Chondrocyte (in vitro differentiated cells): Measurements from ENCODE around the gene DDR2. TPM values are rescaled to one million over a fixed set of nuclear protein-coding genes. Genes with fewer than 3 reads are reported as not detected.
A peak's percentile ranks its signal among the peaks of the same experiment; 100 is the strongest.

ENCODE experiments used
- DNase-seq: peaks from one replicate; pipeline ENCODE4 v3.0.0; 2021; ENCODE audit warnings: mixed read lengths, low spot score
- H3K27ac Mint-ChIP-seq: one replicate; pipeline ENCODE4 v1.8.0; 2021; ENCODE audit warnings: mild to moderate bottlenecking, moderate library complexity, mixed read lengths; ENCODE audit not compliant: unreplicated experiment
- H3K27me3 Mint-ChIP-seq: 2 replicates; pipeline ENCODE4 v1.8.0; 2021; ENCODE audit warnings: low read depth, mixed read lengths
- H3K36me3 Mint-ChIP-seq: 2 replicates; pipeline ENCODE4 v1.8.0; 2021; ENCODE audit warnings: low read depth, mixed read lengths
- H3K4me1 Mint-ChIP-seq: 2 replicates; pipeline ENCODE4 v1.8.0; 2021; ENCODE audit warnings: low read depth, mild to moderate bottlenecking, mixed read lengths
- H3K4me3 Mint-ChIP-seq: one replicate; pipeline ENCODE4 v1.8.0; 2021; ENCODE audit warnings: mild to moderate bottlenecking, moderate library complexity, mixed read lengths; ENCODE audit not compliant: unreplicated experiment
- H3K9me3 Mint-ChIP-seq: 2 replicates; pipeline ENCODE4 v1.8.0; 2021; ENCODE audit warnings: low read depth, mixed read lengths
- total RNA-seq: library from RNA; stranded (reverse); gene quantifications from 3 replicates; pipeline ENCODE4 v1.2.1, GENCODE V29; 2021
- TF ChIP-seq, protein P1 (sequence below): fragments of 200-600 bp; sonication (generic); IDR thresholded peaks from 2 replicates; pipeline ENCODE4 v1.5.0; 2021; ENCODE audit warnings: antibody characterized with exemption, mild to moderate bottlenecking, moderate library complexity

DDR2 gene
- total RNA-seq, 1 donor from 2014 or later = 182 TPM

DNA sequence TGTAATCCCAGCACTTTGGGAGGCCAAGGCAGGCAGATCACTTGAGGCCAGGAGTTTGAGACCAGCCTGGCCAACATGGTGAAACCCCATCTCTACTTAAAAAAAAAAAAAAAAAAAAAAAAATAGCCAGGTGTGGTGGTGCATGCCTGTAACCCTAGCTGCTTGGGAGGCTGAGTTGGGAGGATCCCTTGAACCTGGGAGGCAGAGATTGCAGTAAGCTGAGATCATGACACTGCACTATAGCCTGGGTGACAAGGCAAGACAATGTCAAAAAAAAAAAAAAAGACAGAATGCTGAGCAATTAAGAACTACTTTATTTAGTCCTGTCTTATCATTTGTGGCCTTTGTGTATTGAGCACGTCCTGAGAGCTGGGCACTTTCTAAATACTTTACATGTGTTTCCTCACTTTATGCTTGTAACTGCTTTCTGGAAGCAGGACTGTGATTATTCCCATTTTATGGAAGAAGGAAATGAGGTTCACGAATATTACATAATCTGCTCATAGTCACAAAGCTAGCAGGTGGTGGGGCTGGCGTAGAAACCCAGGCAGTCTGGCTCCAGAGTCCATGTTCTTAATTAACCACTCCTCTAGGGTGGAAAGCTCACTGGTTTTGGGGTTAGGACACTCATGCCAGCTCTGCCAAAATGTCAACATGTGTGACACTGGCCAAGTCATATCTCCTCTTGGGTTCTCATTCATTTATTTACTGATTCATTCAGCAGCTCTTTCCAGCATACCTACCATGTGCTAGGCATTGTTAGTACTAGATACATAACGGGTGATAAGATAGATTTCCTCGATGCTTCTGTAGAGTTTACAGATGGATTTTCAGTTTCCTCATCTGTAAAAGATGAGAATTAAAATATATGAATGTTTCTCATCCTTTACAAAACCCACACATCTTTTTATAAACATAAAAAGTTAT is 57.7 kb downstream of the DDR2 start:
- DNase-seq = no peak
- no peak overlapping the region for H3K4me3 Mint-ChIP-seq
- TF ChIP-seq, protein P1, sequence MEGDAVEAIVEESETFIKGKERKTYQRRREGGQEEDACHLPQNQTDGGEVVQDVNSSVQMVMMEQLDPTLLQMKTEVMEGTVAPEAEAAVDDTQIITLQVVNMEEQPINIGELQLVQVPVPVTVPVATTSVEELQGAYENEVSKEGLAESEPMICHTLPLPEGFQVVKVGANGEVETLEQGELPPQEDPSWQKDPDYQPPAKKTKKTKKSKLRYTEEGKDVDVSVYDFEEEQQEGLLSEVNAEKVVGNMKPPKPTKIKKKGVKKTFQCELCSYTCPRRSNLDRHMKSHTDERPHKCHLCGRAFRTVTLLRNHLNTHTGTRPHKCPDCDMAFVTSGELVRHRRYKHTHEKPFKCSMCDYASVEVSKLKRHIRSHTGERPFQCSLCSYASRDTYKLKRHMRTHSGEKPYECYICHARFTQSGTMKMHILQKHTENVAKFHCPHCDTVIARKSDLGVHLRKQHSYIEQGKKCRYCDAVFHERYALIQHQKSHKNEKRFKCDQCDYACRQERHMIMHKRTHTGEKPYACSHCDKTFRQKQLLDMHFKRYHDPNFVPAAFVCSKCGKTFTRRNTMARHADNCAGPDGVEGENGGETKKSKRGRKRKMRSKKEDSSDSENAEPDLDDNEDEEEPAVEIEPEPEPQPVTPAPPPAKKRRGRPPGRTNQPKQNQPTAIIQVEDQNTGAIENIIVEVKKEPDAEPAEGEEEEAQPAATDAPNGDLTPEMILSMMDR = no peak
- H3K27me3 Mint-ChIP-seq = no peaks in the 10 kb centered on the region
- H3K36me3 Mint-ChIP-seq = peaks cover 1% of the 10 kb centered on the region
- H3K27ac Mint-ChIP-seq = peak overlapping the region; percentile 90
- peaks cover 60% of the 10 kb centered on the region for H3K4me1 Mint-ChIP-seq
- H3K9me3 Mint-ChIP-seq = no peaks in the 10 kb centered on the region

DNA sequence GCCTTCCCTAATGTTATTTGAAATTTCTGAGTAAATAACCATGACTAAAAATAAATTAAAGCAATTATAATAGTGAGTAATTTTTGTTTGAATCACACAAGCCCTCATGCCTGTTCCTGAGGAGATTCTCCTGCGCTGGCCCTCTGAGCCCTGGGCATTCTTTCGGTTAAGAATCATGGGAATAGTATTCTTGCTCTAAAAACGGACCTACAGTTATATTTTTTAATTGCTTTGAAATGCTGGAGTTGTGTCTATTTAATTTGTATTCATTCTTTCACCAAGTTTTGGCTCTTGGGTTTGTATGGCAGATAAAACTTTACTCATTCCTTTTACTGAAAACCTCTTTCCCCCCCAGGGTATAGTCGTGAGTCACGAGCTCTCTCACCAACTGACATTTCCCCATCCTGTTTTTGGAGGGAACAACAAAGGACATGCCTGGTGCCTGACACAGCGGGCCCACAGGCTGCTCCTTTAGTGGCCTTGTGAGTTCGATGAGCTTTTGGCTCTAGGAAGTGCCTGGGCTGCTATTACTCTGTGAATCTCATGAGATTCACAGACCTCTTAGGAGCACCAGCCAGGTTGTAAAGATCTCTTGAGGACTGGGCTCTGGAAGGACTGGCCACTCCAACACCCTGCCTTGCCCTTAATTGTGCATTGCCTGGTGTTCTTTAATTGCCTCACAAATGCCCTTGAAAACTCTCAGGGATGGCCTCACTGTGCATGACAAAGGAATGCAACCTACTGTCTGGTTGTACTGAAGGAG is 58.6 kb downstream of the DDR2 start:
- Mint-ChIP-seq H3K27me3 (no peaks in the 10 kb centered on the region), H3K36me3 (peaks cover 1% of the 10 kb centered on the region), H3K4me3 (peak overlapping the region; percentile 16), H3K9me3 (no peaks in the 10 kb centered on the region), H3K27ac (peak overlapping the region; percentile 90), H3K4me1 (peaks cover 63% of the 10 kb centered on the region)
- TF ChIP-seq, protein P1 = no peak
- no peak for DNase-seq

DNA sequence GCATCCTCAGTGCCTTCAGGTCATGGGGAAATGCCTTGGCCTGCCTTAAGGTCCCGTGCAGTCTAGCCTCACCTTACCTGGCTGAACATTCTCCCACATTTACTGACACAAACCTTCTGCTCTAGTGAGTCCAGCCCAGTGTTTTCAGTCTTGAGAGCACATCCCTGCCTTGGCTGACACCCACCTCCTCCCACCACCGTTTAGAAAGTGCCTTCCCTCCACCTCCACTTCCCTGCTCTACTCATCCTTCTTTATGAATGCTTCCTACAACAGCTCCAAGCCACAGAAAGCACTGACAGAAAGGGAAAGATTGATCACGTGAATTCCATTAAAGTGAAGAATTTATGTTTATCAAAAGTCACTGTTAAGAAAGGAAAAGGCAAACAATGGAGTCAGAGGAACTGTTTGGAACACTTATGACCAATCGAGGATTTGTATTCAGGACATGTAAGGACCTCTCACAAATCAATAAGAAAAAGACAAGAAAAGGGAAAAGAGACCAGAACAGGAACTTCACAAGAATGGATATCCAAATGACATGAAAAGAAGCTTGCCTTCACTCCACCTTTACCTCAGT is 59.8 kb downstream of the DDR2 start:
- DNase-seq = no peak
- no peaks in the 10 kb centered on the region for H3K9me3 Mint-ChIP-seq
- H3K27me3 Mint-ChIP-seq = no peaks in the 10 kb centered on the region
- H3K36me3 Mint-ChIP-seq = peaks cover 1% of the 10 kb centered on the region
- no peak overlapping the region for H3K4me3 Mint-ChIP-seq
- peaks cover 75% of the 10 kb centered on the region for H3K4me1 Mint-ChIP-seq
- peak overlapping the region; percentile 13 for H3K27ac Mint-ChIP-seq
- TF ChIP-seq, protein P1 = no peak

DNA sequence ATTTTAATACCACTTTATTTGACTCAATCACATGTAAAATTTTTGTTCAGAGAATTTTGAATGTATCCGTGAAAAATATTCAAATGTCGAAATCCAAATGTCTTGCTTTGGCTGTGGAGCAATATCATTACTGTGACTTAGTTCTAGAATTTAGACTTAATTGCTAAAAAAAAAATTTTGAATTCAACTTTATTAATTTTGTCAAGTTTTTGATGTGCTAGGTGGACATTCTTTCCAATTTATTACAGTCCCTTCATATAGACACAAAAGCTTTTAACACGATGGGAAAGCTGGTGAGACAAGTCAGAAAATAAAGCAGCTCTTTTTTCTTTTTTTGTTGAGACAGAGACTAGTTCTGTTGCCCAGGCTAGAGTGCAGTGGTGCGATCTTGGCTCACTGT is 62.6 kb downstream of the DDR2 start:
- Mint-ChIP-seq H3K4me3 (no peak overlapping the region), H3K27ac (no peak overlapping the region), H3K4me1 (peaks cover 59% of the 10 kb centered on the region), H3K9me3 (no peaks in the 10 kb centered on the region), H3K36me3 (no peaks in the 10 kb centered on the region), H3K27me3 (no peaks in the 10 kb centered on the region)
- TF ChIP-seq, protein P1 = no peak
- no peak for DNase-seq

DNA sequence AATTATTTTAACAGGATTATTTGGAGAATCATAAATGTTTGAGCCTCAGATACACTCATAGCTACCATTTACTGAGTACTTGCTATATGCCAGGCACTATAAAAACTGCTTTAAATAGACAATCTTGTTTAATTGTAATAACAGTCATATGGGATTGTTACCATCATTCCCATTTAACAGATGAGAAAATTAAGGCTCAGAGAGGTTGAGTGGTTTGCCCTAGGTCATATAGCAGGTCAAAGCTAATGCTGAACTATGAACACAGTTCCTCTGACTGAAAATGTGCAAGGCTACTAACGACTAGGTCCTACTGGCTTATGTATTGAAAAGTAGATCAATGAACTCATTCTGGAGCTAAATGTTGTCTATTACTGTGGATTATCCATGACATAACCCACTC is 63.4 kb downstream of the DDR2 start:
- Mint-ChIP-seq H3K9me3 (no peaks in the 10 kb centered on the region), H3K4me1 (peaks cover 51% of the 10 kb centered on the region), H3K27ac (no peak overlapping the region), H3K4me3 (no peak overlapping the region), H3K36me3 (no peaks in the 10 kb centered on the region), H3K27me3 (no peaks in the 10 kb centered on the region)
- DNase-seq = no peak
- TF ChIP-seq, protein P1 = no peak
